K562 (cell line): ENCODE results near the gene UBE2H. TPM values are rescaled to one million over a fixed set of nuclear protein-coding genes. Genes with fewer than 3 reads are reported as not detected.

Experiments
- ATAC-seq: fragments of 200-7000 bp; cut with Tn5 transposase; 3 replicates; pipeline ENCODE4 v1.9.1; 2020; ENCODE audit warnings: moderate library complexity
- BruUV-seq: library from RNA; stranded (reverse); fragments of 400-500 nt; replicated peaks from 2 replicates; lab custom pipeline; 2021; lab: Mats Ljungman, UMichigan
- CTCF ChIA-PET: fragments of 300-600 bp; formaldehyde crosslinking; extraction: SDS; loops from one replicate; lab custom pipeline; 2021; ENCODE audit warnings: low intra/inter-chr PET ratio; lab: Yijun Ruan, JAX
- POLR2A ChIA-PET: fragments of 300-600, 350-650 bp; sonication (Branson Sonifier 250); formaldehyde crosslinking; extraction: SDS; loops from one replicate; lab custom pipeline; 2021; ENCODE audit warnings: antibody characterized with exemption, inconsistent platforms; lab: Yijun Ruan, JAX
- DNase-seq, 4 experiments: peaks; one replicate each; pipeline versions ENCODE4 v3.0.0 to v3.0.0-alpha.2; 2011 to 2018; ENCODE audit warnings: low spot score in 3 of 4, mixed read lengths in 3 of 4; ENCODE audit errors: extremely low read depth in 1 of 4
- FAIRE-seq: peaks from 2 replicates; lab custom pipeline; 2011; peaks lifted over from hg19 to GRCh38; lab: Jason Lieb, UNC
- H2AFZ ChIP-seq: 2 replicates; pipeline ENCODE4 v1.6.0; 2011; ENCODE audit warnings: low read depth, low read length, control low read depth, inconsistent platforms
- H3K27ac ChIP-seq: fragments of 200-600 bp; 3 replicates; pipeline ENCODE4 v1.8.0; 2011; ENCODE audit warnings: low read depth, mild to moderate bottlenecking, control low read depth, inconsistent platforms, low read length, moderate library complexity, mixed read lengths; ENCODE audit errors: extremely low read depth
- H3K27me3 ChIP-seq, 2 experiments: fragments of 300-600 bp in 1 of 2; 2 replicates in 1 of 2; 3 replicates in 1 of 2; pipeline versions ENCODE4 v1.6.0 to v1.8.0; 2011; ENCODE audit warnings: inconsistent platforms in 2 of 2, low read length in 2 of 2, mild to moderate bottlenecking in 1 of 2, mixed read lengths in 1 of 2, moderate library complexity in 1 of 2; ENCODE audit not compliant: control insufficient read depth in 2 of 2, insufficient read depth in 2 of 2
- H3K36me3 ChIP-seq: fragments of 300-600 bp; 3 replicates; pipeline ENCODE4 v1.8.0; 2011; ENCODE audit warnings: mild to moderate bottlenecking, low read length, inconsistent platforms; ENCODE audit not compliant: control insufficient read depth, insufficient read depth
- H3K4me1 ChIP-seq, 2 experiments: fragments of 200-600 bp in 1 of 2; replicated peaks in 1 of 2; 2 replicates in 1 of 2; 3 replicates in 1 of 2; pipeline versions ENCODE4 v1.5.1 to v1.8.0; 2011; ENCODE audit warnings: inconsistent platforms in 2 of 2, low read length in 2 of 2, mild to moderate bottlenecking in 1 of 2, mixed read lengths in 1 of 2, moderate library complexity in 1 of 2; ENCODE audit not compliant: control insufficient read depth in 2 of 2, insufficient read depth in 2 of 2
- H3K4me2 ChIP-seq: 2 replicates; pipeline ENCODE4 v1.6.1; 2011; ENCODE audit warnings: low read length, control low read depth, inconsistent platforms, mixed read lengths; ENCODE audit not compliant: insufficient read depth
- H3K4me3 ChIP-seq: fragments of 200-600 bp; sonication (generic), shearing (Covaris generic); 2 replicates; pipeline ENCODE4 v1.5.1; 2016; ENCODE audit warnings: control low read depth, inconsistent platforms
- H3K79me2 ChIP-seq: fragments of 200-600 bp; 3 replicates; pipeline ENCODE4 v1.8.0; 2011; ENCODE audit warnings: low read length, inconsistent platforms; ENCODE audit not compliant: control insufficient read depth, insufficient read depth
- H3K9ac ChIP-seq, 2 experiments: 2 replicates each; pipeline versions ENCODE4 v1.6.0 to v1.6.1; 2011; ENCODE audit warnings: low read depth in 2 of 2, low read length in 2 of 2, control low read depth in 1 of 2, inconsistent platforms in 1 of 2, mild to moderate bottlenecking in 1 of 2, mixed read lengths in 1 of 2; ENCODE audit not compliant: insufficient read depth in 1 of 2
- H3K9me1 ChIP-seq: one replicate; pipeline ENCODE4 v1.6.0; 2011; ENCODE audit warnings: inconsistent platforms, mild to moderate bottlenecking, low read length, moderate library complexity; ENCODE audit not compliant: control insufficient read depth, insufficient read depth
- H3K9me3 ChIP-seq: replicated peaks from 2 replicates; pipeline ENCODE4 v1.5.1; 2011; ENCODE audit warnings: low read depth, low read length, inconsistent platforms; ENCODE audit not compliant: control insufficient read depth, insufficient read depth
- H4K20me1 ChIP-seq: replicated peaks from 2 replicates; pipeline ENCODE4 v1.6.1; 2011; ENCODE audit warnings: low read length, inconsistent platforms, mixed read lengths; ENCODE audit not compliant: control insufficient read depth, insufficient read depth
- ATF3 ChIP-seq, 2 experiments: fragments of 450-650 bp in 1 of 2; sonication (generic) in 1 of 2; formaldehyde crosslinking in 1 of 2; IDR thresholded peaks in 1 of 2; conservative IDR thresholded peaks in 1 of 2; 2 replicates each; pipeline versions ENCODE4 v1.6.1 to v1.8.1; 2016 to 2023; ENCODE audit warnings: mild to moderate bottlenecking in 2 of 2, moderate library complexity in 2 of 2, inconsistent platforms in 1 of 2, missing genetic modification reagents in 1 of 2
- MXI1 ChIP-seq: IDR thresholded peaks from 2 replicates; pipeline ENCODE4 v1.6.1; 2011; ENCODE audit warnings: low read depth, mild to moderate bottlenecking, improper control_type of control experiment, low read length
- NEUROD1 ChIP-seq: fragments of 150-350 bp; IDR thresholded peaks from 2 replicates; pipeline ENCODE4 v1.6.1; 2014; ENCODE audit warnings: borderline replicate concordance, low read length, low read depth; ENCODE audit not compliant: partially characterized antibody
- NR1H2 ChIP-seq: sonication (generic); formaldehyde crosslinking; IDR thresholded peaks from 2 replicates; pipeline ENCODE4 v1.4.0; 2020; ENCODE audit warnings: mild to moderate bottlenecking, missing genetic modification reagents
- PTTG1 ChIP-seq: fragments of 450-650 bp; IDR thresholded peaks from 2 replicates; pipeline ENCODE4 v1.6.1; 2016; ENCODE audit warnings: low read depth, mild to moderate bottlenecking, missing genetic modification characterization, missing compliant biosample characterization
- WGBS: fragments of 100-300 bp; shearing (Covaris generic); methylation state at CpG from one replicate; pipeline ENCODE4 v1.1.6; 2016; ENCODE audit warnings: low coverage, mixed read lengths; ENCODE audit not compliant: insufficient coverage; ENCODE audit errors: missing lambda C conversion rate; 5-methylcytosine and 5-hydroxymethylcytosine counted together
- in situ Hi-C: fragments of 300-500 bp; cut with MboI; formaldehyde crosslinking; loops from 4 replicates; pipeline ENCODE4 v1.15.0; 2018; ENCODE audit warnings: inconsistent platforms, mixed read lengths
- intact Hi-C: fragments of 100-400 bp; cut with micrococcal nuclease; formaldehyde crosslinking; loops from 2 replicates; pipeline ENCODE4 v1.14.2; 2022
- polyA plus RNA-seq, 8 experiments: library from polyadenylated mRNA; depleted of rRNA in 4 of 8; stranded (reverse) in 5 of 8; unstranded in 3 of 8; fragments of >200 nt; fragmentation: Nextera tagmentation in 2 of 8; fragmentation: Illumina TruSeq in 1 of 8; extraction: Ambion mirVana in 2 of 8; extraction: Trizol in 1 of 8; gene quantifications; 2 replicates each; pipeline versions ENCODE4 v1.2.1 to v1.2.3, GENCODE V29; 2011 to 2014; ENCODE audit warnings: inconsistent platforms in 1 of 8, missing spikeins in 1 of 8
- total RNA-seq, 7 experiments: library from RNA; depleted of rRNA in 6 of 7; stranded (reverse); fragments of >200 nt in 6 of 7; fragmentation: Illumina TruSeq in 2 of 7; extraction: Trizol in 2 of 7; gene quantifications; 2 replicates each; pipeline versions ENCODE4 v1.2.1 to v1.2.3, GENCODE V29; 2011 to 2021; ENCODE audit warnings: low replicate concordance in 1 of 7
- TF ChIP-seq, protein P1 (sequence below): fragments of 250-450 bp; sonication (Bioruptor Pico); IDR thresholded peaks from 2 replicates; pipeline ENCODE4 v1.8.0; 2022; ENCODE audit warnings: inconsistent platforms

The UBE2H gene
- total and polyA plus RNA-seq, 9 of the 15 experiments (the other 6 are each of a cell fraction or from before 2014, with no cell fraction given): 6.3 to 33.0 (median 13.3) TPM

DNA sequence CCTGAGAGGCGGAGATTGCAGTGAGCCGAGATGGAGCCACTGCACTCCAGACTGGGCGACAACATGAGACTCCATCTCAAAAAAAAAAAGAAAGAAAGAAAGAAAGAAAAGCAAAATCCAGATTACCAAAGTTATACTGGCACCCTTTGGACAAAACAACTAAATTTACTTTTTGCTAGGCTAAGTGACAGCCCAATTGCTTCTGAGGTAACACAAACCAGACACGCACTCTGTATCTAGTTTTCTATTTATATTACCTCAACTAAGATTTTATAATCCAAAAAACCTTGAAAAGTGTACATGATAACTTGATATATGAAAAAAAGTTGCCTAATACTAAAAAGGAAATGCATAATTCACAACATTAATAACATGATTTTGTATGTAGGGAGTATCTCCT is 12.9 kb downstream of the UBE2H start:
- intact Hi-C loops (no loop called here), in situ Hi-C loops (no loop called here)
- H3K4me2 ChIP-seq: no peak overlapping the region
- H3K9me3 ChIP-seq: no peaks in the 10 kb centered on the region
- no peaks in the 10 kb centered on the region for H3K79me2 ChIP-seq
- TF ChIP-seq NEUROD1 (no peak), MXI1 (no peak), PTTG1 (no peak), ATF3 (IDR thresholded peaks at IDR 0.05) (no peak), ATF3 (CRISPR knock-in tag; conservative IDR thresholded peaks at IDR 0.05) (no peak), NR1H2 (CRISPR knock-in tag) (no peak)
- TF ChIP-seq, protein P1, sequence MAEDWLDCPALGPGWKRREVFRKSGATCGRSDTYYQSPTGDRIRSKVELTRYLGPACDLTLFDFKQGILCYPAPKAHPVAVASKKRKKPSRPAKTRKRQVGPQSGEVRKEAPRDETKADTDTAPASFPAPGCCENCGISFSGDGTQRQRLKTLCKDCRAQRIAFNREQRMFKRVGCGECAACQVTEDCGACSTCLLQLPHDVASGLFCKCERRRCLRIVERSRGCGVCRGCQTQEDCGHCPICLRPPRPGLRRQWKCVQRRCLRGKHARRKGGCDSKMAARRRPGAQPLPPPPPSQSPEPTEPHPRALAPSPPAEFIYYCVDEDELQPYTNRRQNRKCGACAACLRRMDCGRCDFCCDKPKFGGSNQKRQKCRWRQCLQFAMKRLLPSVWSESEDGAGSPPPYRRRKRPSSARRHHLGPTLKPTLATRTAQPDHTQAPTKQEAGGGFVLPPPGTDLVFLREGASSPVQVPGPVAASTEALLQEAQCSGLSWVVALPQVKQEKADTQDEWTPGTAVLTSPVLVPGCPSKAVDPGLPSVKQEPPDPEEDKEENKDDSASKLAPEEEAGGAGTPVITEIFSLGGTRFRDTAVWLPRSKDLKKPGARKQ (CRISPR knock-in tag): no peak
- H3K9me1 ChIP-seq: no peaks in the 10 kb centered on the region
- no peak for DNase-seq
- no peak overlapping the region for H3K27ac ChIP-seq
- no peak for ATAC-seq
- H3K9ac ChIP-seq: no peak overlapping the region
- no TSS peak for BruUV-seq
- FAIRE-seq: no peak
- ChIA-PET POLR2A (no interaction called here), CTCF (no interaction called here)
- WGBS: 87% methylated on average over 4 of the region's 4 CpGs
- no peaks in the 10 kb centered on the region for H3K27me3 ChIP-seq
- no peak overlapping the region for H3K4me3 ChIP-seq
- no peaks in the 10 kb centered on the region; a peak in 1 of 5 replicates for H3K4me1 ChIP-seq
- no peak overlapping the region for H2AFZ ChIP-seq
- no peaks in the 10 kb centered on the region for H4K20me1 ChIP-seq
- no peaks in the 10 kb centered on the region for H3K36me3 ChIP-seq
